Measurements from ENCODE around the gene STARD9.
A peak's percentile ranks its signal among the peaks of the same experiment; 100 is the strongest.

Gene STARD9

GRCh38 chr15:42733027-42733426, 157.6 kb downstream of the STARD9 start:
- no peak overlapping the region for H3K9ac ChIP-seq (ENCODE audit: low read depth, low read length)
- no peak overlapping the region for H3K4me3 ChIP-seq (ENCODE audit: low read length)
- H3K4me2 ChIP-seq (ENCODE audit: low read length): no peak overlapping the region
- H3K36me3 ChIP-seq (ENCODE audit: insufficient read depth, low read length): peaks cover 65% of the 10 kb centered on the region
- no peaks in the 10 kb centered on the region for H3K9me3 ChIP-seq (replicated peaks; ENCODE audit: low read length)
- H3K27me3 ChIP-seq (ENCODE audit: control insufficient read depth, insufficient read depth, low read length): no peaks in the 10 kb centered on the region
- H3K4me1 ChIP-seq (ENCODE audit: control insufficient read depth, insufficient read depth, low read length): peaks cover 13% of the 10 kb centered on the region

DNA sequence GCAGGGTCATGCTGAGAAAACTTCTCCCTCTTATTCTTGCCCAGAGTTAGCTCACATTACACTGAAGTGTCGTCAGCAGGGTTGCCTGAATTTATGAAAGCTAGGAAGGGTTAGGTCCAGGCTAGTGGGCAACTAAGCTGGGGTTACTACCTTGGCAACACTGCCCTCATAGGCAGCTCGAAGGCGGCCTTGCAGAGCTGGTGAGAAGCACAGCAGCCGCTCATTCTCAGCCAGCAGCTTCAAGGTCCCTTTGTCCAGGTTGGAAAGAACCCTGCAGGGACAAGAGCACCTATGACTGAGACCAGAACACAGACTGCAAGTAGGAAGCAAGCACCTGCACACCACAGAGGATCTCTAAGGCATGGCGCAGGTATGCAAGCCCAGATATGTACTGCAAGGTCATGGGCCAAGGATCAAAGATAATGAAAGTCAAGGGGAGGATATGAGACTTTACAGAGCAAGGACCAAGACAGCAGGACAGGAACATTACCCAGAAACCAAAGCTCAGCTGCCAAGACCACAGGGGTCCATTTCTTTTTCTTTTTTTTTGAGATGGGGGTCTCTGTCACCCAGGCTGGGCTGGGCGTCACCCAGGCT, 158.8 kb downstream of the STARD9 start:
- Histone ChIP-seq H3K9me3 (replicated peaks; ENCODE audit: low read length) (no peaks in the 10 kb centered on the region), H3K27me3 (ENCODE audit: control insufficient read depth, insufficient read depth, low read length) (no peaks in the 10 kb centered on the region), H3K4me2 (ENCODE audit: low read length) (no peak overlapping the region), H3K9ac (ENCODE audit: low read depth, low read length) (no peak overlapping the region), H3K4me1 (ENCODE audit: control insufficient read depth, insufficient read depth, low read length) (peaks cover 13% of the 10 kb centered on the region), H3K4me3 (ENCODE audit: low read length) (no peak overlapping the region), H3K36me3 (ENCODE audit: insufficient read depth, low read length) (peaks cover 54% of the 10 kb centered on the region)

DNA sequence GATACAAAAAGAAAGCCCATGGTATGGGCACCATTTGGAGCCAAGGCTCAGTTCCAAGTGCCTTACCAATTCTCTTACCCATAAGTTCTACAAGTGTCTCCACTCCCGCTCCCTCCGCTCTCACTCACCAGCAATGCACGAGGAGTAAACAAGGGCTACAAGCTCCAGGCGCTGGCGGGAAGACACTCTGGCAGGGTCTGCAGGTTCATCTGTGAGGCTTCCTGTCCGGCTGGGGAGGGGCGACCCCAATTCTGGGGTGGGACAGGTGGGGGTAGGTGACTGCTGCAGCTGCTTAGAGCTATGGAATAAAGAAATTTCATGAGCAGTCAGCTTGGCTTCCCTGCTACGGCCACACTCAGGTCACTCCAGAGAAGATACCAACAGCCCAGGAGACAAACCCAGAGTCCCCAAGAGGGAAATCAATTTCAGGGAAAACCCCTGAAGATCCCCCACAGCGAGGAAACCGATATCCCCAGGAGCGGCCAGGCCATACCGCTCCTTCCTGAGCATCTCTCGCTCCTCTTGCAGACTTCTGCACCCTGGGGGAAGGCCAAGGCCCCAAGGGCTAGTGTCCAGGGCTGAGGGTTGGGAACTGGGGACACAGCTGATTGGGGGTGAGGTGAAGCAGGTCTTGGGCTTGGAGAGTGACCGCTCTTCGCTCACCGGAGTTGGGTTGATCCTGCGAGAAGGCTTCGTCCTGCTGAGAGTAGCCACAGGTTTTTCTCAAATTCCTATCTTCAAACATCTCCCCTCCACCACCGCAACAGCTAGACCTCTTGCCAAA, 160.2 kb downstream of the STARD9 start:
- peak overlapping the region; percentile 99 for H3K4me2 ChIP-seq (ENCODE audit: low read length)
- H3K4me1 ChIP-seq (ENCODE audit: control insufficient read depth, insufficient read depth, low read length): peaks cover 13% of the 10 kb centered on the region
- H3K27me3 ChIP-seq (ENCODE audit: control insufficient read depth, insufficient read depth, low read length): no peaks in the 10 kb centered on the region
- H3K9me3 ChIP-seq (replicated peaks; ENCODE audit: low read length): no peaks in the 10 kb centered on the region
- H3K4me3 ChIP-seq (ENCODE audit: low read length): peak overlapping the region; percentile 97
- H3K9ac ChIP-seq (ENCODE audit: low read depth, low read length): peak overlapping the region; percentile 92
- H3K36me3 ChIP-seq (ENCODE audit: insufficient read depth, low read length): peaks cover 43% of the 10 kb centered on the region

GRCh38 chr15:42736178-42736792, 160.9 kb downstream of the STARD9 start:
- Histone ChIP-seq H3K27me3 (ENCODE audit: control insufficient read depth, insufficient read depth, low read length) (no peaks in the 10 kb centered on the region), H3K4me1 (ENCODE audit: control insufficient read depth, insufficient read depth, low read length) (peaks cover 13% of the 10 kb centered on the region), H3K9ac (ENCODE audit: low read depth, low read length) (peak overlapping the region; percentile 92), H3K4me3 (ENCODE audit: low read length) (peak overlapping the region; percentile 97), H3K36me3 (ENCODE audit: insufficient read depth, low read length) (peaks cover 36% of the 10 kb centered on the region), H3K4me2 (ENCODE audit: low read length) (peak overlapping the region; percentile 99), H3K9me3 (replicated peaks; ENCODE audit: low read length) (no peaks in the 10 kb centered on the region)

- Histone ChIP-seq H3K9me3 (replicated peaks; ENCODE audit: low read length) (no peaks in the 10 kb centered on the region), H3K4me3 (ENCODE audit: low read length) (peak within 1 kb of the TSS; percentile 97), H3K4me1 (ENCODE audit: control insufficient read depth, insufficient read depth, low read length) (peaks cover 13% of the 10 kb centered on the region)
These were observed 161.6 kb downstream of the STARD9 start, which contains the start of gene CDAN1 for GRCh38 chr15:42736793-42737528. TSS of gene CDAN1 (minus strand) at chr15:42737128. CDS start at chr15:42737102, 26 bp downstream.

DNA sequence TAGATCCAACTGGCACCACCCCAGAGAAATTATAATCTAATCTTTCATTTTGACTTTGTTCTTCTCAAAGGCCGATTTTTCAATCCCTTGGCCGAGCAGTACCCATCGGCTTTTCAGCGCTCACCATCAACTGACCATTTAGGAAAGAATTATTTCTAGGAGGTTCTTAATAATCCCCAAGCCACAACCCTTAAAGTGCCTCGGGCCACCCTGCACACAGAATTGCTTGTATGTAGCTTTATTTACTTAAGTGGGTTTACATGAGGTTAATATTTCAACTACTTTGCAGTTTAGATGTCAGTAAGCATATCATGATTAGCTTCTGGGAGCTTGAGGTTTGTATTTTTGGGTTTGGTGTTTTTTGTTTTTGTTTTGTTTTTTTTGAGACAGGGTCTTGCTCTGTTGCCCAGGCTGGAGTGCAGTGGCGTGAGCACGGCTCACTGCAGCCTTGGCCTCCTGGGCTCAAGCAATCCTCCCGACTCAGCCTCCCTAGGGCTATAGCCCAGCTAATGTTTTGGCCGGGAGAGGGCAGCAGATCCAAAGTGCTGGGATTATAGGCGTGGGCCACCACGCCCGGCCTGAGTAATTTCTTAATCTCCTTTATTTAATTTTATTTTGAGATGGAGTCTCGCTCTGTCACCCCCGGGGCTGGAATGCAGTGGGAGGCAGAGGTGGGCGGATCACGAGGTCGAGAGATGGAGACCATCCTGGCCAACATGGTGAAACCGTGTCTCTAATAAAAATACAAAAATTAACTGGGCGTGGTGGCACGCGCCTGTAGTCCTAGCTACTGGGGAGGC, 162.3 kb downstream of the STARD9 start:
- Histone ChIP-seq H3K4me2 (ENCODE audit: low read length) (peak overlapping the region; percentile 99), H3K36me3 (ENCODE audit: insufficient read depth, low read length) (peaks cover 24% of the 10 kb centered on the region), H3K9me3 (replicated peaks; ENCODE audit: low read length) (no peaks in the 10 kb centered on the region), H3K4me1 (ENCODE audit: control insufficient read depth, insufficient read depth, low read length) (peaks cover 13% of the 10 kb centered on the region), H3K27me3 (ENCODE audit: control insufficient read depth, insufficient read depth, low read length) (no peaks in the 10 kb centered on the region), H3K4me3 (ENCODE audit: low read length) (peak overlapping the region; percentile 97), H3K9ac (ENCODE audit: low read depth, low read length) (peak overlapping the region; percentile 92)

More at GRCh38 chr15:42736793-42737528, 161.6 kb downstream of the STARD9 start, which contains the start of gene CDAN1:
- H3K4me2 ChIP-seq (ENCODE audit: low read length): peak within 1 kb of the TSS; percentile 99
- H3K9ac ChIP-seq (ENCODE audit: low read depth, low read length): peak within 1 kb of the TSS; percentile 92
- H3K36me3 ChIP-seq (ENCODE audit: insufficient read depth, low read length): peaks cover 29% of the 10 kb centered on the region
- H3K27me3 ChIP-seq (ENCODE audit: control insufficient read depth, insufficient read depth, low read length): no peaks in the 10 kb centered on the region

- Histone ChIP-seq H3K36me3 (ENCODE audit: insufficient read depth, low read length) (peaks cover 2% of the 10 kb centered on the region), H3K9ac (ENCODE audit: low read depth, low read length) (no peak overlapping the region), H3K9me3 (replicated peaks; ENCODE audit: low read length) (no peaks in the 10 kb centered on the region), H3K4me2 (ENCODE audit: low read length) (no peak overlapping the region), H3K27me3 (ENCODE audit: control insufficient read depth, insufficient read depth, low read length) (no peaks in the 10 kb centered on the region), H3K4me3 (ENCODE audit: low read length) (no peak overlapping the region), H3K4me1 (ENCODE audit: control insufficient read depth, insufficient read depth, low read length) (peaks cover 7% of the 10 kb centered on the region)
These were observed 166.3 kb downstream of the STARD9 start for GRCh38 chr15:42741710-42742109.

DNA sequence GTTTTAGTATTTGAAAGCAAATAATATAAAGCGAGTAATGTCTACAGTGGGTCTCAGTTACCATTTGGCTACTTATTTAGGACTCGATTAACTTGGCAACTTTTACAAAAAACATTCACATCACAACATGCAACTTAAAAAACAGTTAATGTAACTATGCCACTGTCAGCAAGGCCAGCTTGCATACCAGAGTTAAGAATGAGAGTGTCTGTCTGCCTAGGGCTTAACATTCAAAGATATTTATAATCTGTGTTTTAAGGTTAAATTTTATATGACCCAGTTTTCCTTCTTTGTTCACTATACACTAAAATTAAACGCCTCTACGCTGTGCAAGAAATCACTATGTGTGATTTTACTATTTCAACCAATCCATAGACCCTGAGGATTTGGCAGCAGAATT, 166.7 kb downstream of the STARD9 start:
- Histone ChIP-seq H3K4me3 (ENCODE audit: low read length) (no peak overlapping the region), H3K9ac (ENCODE audit: low read depth, low read length) (no peak overlapping the region), H3K9me3 (replicated peaks; ENCODE audit: low read length) (no peaks in the 10 kb centered on the region), H3K4me2 (ENCODE audit: low read length) (no peak overlapping the region), H3K27me3 (ENCODE audit: control insufficient read depth, insufficient read depth, low read length) (no peaks in the 10 kb centered on the region), H3K36me3 (ENCODE audit: insufficient read depth, low read length) (peaks cover 2% of the 10 kb centered on the region), H3K4me1 (ENCODE audit: control insufficient read depth, insufficient read depth, low read length) (peaks cover 7% of the 10 kb centered on the region)

- H3K4me1 ChIP-seq (ENCODE audit: control insufficient read depth, insufficient read depth, low read length): no peaks in the 10 kb centered on the region
- H3K27me3 ChIP-seq (ENCODE audit: control insufficient read depth, insufficient read depth, low read length): no peaks in the 10 kb centered on the region
- H3K36me3 ChIP-seq (ENCODE audit: insufficient read depth, low read length): peaks cover 2% of the 10 kb centered on the region
- no peak overlapping the region for H3K4me3 ChIP-seq (ENCODE audit: low read length)
- no peak overlapping the region for H3K9ac ChIP-seq (ENCODE audit: low read depth, low read length)
- no peak overlapping the region for H3K4me2 ChIP-seq (ENCODE audit: low read length)
- H3K9me3 ChIP-seq (replicated peaks; ENCODE audit: low read length): no peaks in the 10 kb centered on the region
These were observed 168.8 kb downstream of the STARD9 start for GRCh38 chr15:42744195-42744594.

GRCh38 chr15:42749266-42749665, 173.9 kb downstream of the STARD9 start:
- no peak overlapping the region for H3K9ac ChIP-seq (ENCODE audit: low read depth, low read length)
- H3K4me2 ChIP-seq (ENCODE audit: low read length): no peak overlapping the region
- no peak overlapping the region for H3K4me3 ChIP-seq (ENCODE audit: low read length)
- no peaks in the 10 kb centered on the region for H3K4me1 ChIP-seq (ENCODE audit: control insufficient read depth, insufficient read depth, low read length)
- no peaks in the 10 kb centered on the region for H3K9me3 ChIP-seq (replicated peaks; ENCODE audit: low read length)
- no peaks in the 10 kb centered on the region for H3K27me3 ChIP-seq (ENCODE audit: control insufficient read depth, insufficient read depth, low read length)
- H3K36me3 ChIP-seq (ENCODE audit: insufficient read depth, low read length): peaks cover 9% of the 10 kb centered on the region

Data from skeletal muscle satellite cell (primary cell).